HG02852 (cell line): ENCODE results near the gene SCIMP.
"Not testable (repeated sequence)": the region's sequence is repeated elsewhere in the genome, so short reads cannot be mapped to it uniquely, and the experiment has no call there.

Experiments
- ATAC-seq: cut with Tn5 transposase; IDR thresholded peaks from one replicate; pipeline ENCODE4 v1.9.1; 2021; ENCODE audit warnings: mild to moderate bottlenecking, moderate library complexity; ENCODE audit not compliant: unreplicated experiment

Gene SCIMP

GRCh38 chr17:5238333-5238732 lies 3.7 kb upstream of the SCIMP start:
- no peak for ATAC-seq

- no peak for ATAC-seq
Observed at GRCh38 chr17:5237541-5238016, 2.9 kb upstream of the SCIMP start.

GRCh38 chr17:5236938-5237540 lies 2.4 kb upstream of the SCIMP start:
- ATAC-seq = no peak

- not testable (repeated sequence) for ATAC-seq
Observed at GRCh38 chr17:5233492-5233891, 1.2 kb downstream of the SCIMP start.

GRCh38 chr17:5226940-5227878 lies 7.5 kb downstream of the SCIMP start:
- no peak for ATAC-seq

- no peak for ATAC-seq
Observed at GRCh38 chr17:5225668-5226457, 8.8 kb downstream of the SCIMP start.

- ATAC-seq = not testable (repeated sequence)
Observed at GRCh38 chr17:5221912-5222311, 12.7 kb downstream of the SCIMP start.

- ATAC-seq = no peak
Observed at GRCh38 chr17:5220074-5220473, 14.6 kb downstream of the SCIMP start.

GRCh38 chr17:5219536-5219935 lies 15.1 kb downstream of the SCIMP start:
- no peak for ATAC-seq

GRCh38 chr17:5217562-5217961 lies 17.1 kb downstream of the SCIMP start:
- not testable (repeated sequence) for ATAC-seq

- no peak for ATAC-seq
Observed at GRCh38 chr17:5211458-5211857, 23.2 kb downstream of the SCIMP start.

GRCh38 chr17:5210614-5211252 lies 23.9 kb downstream of the SCIMP start:
- no peak for ATAC-seq

GRCh38 chr17:5210091-5210490 lies 24.6 kb downstream of the SCIMP start:
- ATAC-seq = no peak

GRCh38 chr17:5209396-5209795 lies 25.3 kb downstream of the SCIMP start:
- no peak for ATAC-seq

- no peak for ATAC-seq
Observed at GRCh38 chr17:5203908-5204294, 30.8 kb downstream of the SCIMP start.

GRCh38 chr17:5203178-5203907 lies 31.3 kb downstream of the SCIMP start:
- ATAC-seq = no peak

GRCh38 chr17:5201011-5201410 lies 33.6 kb downstream of the SCIMP start:
- no peak for ATAC-seq

- ATAC-seq = no peak
Observed at GRCh38 chr17:5200360-5200759, 34.3 kb downstream of the SCIMP start.

GRCh38 chr17:5198472-5198871 lies 36.2 kb downstream of the SCIMP start:
- ATAC-seq = no peak

GRCh38 chr17:5194346-5194745 lies 40.3 kb downstream of the SCIMP start:
- ATAC-seq = no peak
